GM19099 (cell line): ENCODE data around the gene SMOC2.

Source experiments
- POLR2A ChIP-seq: IDR thresholded peaks from 3 replicates; pipeline ENCODE4 v1.6.1; 2011; ENCODE audit warnings: low read depth; ENCODE audit not compliant: insufficient read length; ENCODE audit errors: extremely low read depth

The SMOC2 gene

GRCh38 chr6:168712993-168713392 is 272.0 kb downstream of the SMOC2 start:
- TF ChIP-seq POLR2A: no peak

- no peak for TF ChIP-seq POLR2A
Measured at GRCh38 chr6:168713839-168714238, 272.9 kb downstream of the SMOC2 start.

GRCh38 chr6:168714547-168715260 is 273.7 kb downstream of the SMOC2 start:
- TF ChIP-seq POLR2A: no peak

GRCh38 chr6:168715643-168716481 is 274.9 kb downstream of the SMOC2 start:
- TF ChIP-seq POLR2A: no peak

- TF ChIP-seq POLR2A: no peak
Measured at GRCh38 chr6:168716581-168716980, 275.6 kb downstream of the SMOC2 start.

GRCh38 chr6:168717491-168717890 is 276.5 kb downstream of the SMOC2 start:
- TF ChIP-seq POLR2A: no peak
